T-helper 2 cell (primary cell): ENCODE measurements around the gene TEX13B.
"Not testable (repeated sequence)": the region's sequence is repeated elsewhere in the genome, so short reads cannot be mapped to it uniquely, and the experiment has no call there.

Experiments used
- DNase-seq, 5 experiments: peaks; one replicate each; pipeline versions ENCODE4 v3.0.0 to v3.0.0-alpha.2; 2012 to 2022
- total RNA-seq, 2 donors: gene quantifications; one replicate each; lab custom pipeline; 2026; lab: John Stamatoyannopoulos, UW

The TEX13B gene, protein sequence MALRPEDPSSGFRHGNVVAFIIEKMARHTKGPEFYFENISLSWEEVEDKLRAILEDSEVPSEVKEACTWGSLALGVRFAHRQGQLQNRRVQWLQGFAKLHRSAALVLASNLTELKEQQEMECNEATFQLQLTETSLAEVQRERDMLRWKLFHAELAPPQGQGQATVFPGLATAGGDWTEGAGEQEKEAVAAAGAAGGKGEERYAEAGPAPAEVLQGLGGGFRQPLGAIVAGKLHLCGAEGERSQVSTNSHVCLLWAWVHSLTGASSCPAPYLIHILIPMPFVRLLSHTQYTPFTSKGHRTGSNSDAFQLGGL
- total RNA-seq = 0 reads per million in 2 donors

DNA sequence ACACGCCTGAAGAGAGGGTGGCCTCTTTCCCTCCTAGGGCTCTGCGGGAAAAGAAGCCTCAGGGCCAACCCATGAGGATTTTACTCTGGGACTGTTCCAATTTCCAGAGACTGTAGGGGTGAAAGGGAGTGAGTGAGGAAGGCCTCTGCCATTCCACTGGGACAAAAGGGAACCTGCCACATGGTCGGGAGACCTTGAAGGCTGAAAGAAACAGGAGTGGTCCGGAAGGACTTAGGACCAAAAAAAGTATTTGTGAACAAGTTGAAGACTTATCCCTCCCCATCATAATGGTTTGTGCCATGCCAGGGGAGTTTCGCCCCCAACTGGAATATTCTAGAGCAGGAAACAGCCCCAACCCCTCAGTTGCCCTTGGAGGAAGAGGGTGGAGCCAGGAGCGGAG is at the start of gene TEX13B:
TSS of gene TEX13B (minus strand) at position 15 of the 400 bp plus-strand sequence. CDS start 243 bp downstream, outside the sequence.
- DNase-seq = no peak

DNA sequence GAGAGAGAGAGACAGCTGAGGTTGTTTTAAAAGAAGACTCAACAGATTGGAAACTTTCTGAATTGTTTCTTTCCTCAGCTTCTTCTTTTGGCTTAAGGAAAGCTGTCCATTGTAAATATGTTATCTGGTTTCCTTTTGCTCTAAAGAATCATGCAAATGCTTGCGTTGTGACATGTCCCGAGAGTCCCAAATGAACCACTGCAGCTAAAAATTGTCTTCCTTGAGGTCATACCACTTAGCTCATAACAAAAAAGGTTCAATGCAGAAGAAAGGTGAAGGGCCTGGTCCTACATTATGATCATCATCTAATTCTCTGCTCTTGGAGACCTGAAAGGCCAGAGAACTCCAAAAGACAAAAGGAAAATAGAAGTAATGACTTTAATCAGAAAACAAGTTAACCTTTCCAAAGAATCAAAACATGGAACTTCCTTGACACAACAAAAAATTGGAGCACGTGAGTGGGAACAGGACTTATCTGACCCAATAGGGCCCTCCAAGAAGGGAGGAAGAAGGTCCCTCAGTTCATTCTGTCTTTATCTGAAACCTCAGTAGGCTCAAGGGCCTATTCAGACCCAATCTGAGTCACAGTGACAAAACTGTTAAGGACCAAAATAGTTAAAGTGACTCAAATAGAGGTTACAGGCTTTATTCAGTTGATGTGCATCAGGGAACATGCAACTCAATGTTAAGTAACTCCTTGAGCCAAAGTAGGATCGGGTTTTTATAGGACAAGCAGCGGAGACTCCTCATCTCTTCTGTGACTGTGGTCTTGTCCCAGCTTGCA is 48.0 kb upstream of the TEX13B start:
- DNase-seq = no peak

DNA sequence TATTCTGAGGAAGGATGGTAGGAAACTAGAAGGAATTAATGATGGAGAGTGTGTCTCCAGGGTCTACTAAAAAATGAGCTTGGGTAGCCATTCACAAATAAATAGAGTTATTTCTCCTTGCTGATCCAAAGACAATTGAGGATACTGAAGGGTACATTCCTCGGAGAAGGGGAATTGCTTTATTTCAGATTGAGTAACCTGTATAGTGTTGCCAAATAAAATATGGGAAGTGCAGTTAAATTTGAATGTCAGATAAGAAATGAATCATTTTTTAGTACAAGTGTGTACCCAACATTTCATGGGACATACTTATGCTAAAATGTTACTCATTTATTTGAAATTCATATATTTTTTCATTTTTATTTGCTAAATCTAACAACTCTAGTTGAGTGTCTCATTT is 46.7 kb upstream of the TEX13B start:
- DNase-seq = no peak

DNA sequence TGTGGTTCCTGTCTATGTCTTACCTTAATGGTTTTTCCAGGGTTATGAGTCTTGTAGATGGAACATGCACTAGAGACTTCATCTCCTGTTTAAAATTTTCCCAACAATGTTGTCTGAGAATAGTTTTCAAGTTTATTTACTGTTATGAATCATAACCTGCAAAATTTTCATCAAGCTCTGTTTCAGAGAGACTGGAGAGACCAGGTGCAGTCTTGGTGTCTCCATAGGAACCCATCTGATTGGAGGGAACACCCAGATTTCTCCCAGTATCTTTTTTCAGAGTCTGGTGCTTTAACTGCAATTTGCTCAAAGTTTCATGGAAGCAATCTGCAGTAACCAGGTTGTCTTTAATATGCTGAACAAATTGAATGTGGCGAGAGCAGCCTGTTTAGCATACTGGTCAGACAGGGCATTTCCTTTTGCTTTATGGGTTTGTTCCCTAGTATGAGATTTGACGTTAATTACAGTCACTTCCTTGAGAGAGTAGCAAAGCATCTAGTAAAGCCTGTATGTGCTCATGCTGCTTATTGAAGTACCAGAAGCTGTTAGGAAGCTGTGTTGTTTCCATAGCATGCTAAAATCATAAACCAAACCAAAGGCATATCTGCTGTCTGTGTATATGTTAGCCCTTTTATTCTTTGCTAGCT is 43.9 kb upstream of the TEX13B start:
- DNase-seq = no peak

DNA sequence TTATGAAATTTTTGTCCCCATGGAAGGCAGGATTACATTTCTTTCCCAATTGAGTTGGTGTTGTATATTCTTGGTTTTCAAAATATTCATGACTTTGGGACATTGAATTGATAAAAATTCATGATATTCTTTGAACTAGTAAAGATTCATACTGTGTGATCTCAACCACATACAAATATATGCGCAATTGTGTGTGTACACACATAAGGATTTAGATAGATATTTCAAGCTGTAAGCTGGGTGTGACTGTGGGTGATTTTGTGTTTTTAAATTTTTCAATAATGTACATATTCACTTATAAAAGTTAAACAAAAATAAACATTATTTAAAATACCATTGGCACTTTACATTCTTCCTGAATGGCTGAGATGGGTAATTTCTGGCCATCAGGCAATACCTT is 43.2 kb upstream of the TEX13B start:
- DNase-seq = no peak

DNA sequence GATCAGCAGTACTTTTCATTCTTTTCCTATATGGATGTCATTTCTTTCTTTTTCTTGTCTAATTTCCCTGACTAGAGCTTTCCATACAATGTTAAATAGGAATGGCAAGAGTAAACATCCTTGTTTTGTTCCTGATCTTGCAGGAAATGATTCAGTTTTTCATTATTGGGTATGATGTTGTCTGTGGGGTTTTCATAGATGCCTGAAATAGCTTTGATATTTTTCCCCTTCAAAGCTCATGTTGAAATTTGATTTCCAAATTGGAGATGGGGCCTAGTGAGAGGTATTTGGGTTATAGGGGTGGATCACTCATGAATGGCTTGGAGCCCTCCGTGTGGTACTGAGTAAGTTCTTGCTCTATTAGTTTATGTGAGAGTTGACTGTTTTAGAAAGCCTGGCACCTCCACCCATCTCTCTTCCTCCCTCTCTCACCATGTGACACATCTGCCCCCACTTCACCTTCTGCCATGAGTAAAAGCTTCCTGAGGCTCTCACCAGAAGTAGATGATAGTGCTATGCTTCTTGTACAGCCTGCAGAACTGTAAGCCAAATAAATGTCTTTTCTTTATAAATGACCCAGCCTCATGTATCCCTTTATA is 40.4 kb upstream of the TEX13B start:
- peak in 1 of 5 experiments; percentile 9 for DNase-seq

DNA sequence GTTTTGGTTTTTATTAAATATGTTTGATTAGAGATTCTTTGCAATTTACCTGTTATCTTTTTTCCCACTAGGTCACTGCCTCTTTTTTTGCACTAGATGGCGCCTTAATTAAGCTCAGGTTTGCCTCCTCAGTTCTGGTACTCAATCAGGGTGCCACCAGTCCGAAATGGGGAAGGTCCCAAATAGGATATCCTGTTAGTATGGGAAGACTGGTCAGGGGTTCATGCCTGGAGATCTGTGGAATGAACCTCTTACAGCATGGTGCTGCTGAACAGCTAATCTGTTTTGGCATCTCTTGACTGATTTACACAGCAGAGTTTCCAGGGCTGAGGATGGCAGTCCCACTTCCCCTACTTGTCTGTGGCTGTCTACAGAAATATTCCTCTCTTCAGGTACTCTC is 38.5 kb upstream of the TEX13B start:
- peak in 1 of 5 experiments; percentile 34 for DNase-seq

DNA sequence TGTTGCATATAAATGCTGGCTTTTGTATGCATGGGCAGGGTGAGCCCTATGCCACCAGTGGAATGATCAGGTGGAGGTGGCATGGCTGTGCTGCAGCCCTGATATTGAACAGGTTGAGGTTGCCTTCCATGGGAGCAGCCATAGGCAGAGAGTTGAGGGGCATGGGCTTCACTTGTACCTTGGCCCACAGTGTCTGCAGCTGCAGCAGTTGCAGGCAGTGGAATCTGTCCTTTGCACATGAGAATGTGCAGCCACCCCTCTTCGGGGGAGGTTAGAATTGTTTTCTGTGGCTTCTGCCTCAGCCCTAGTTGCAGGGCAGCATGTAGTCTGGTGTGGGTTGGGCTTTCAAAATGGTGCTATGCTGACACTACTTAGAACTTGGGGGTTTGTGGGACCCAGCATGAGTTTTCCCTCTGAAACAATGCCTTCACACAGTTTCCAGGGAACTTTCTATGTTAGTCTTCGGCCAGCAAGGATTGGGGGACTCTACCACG is 37.3 kb upstream of the TEX13B start:
- peak in 1 of 5 experiments; percentile 35 for DNase-seq

DNA sequence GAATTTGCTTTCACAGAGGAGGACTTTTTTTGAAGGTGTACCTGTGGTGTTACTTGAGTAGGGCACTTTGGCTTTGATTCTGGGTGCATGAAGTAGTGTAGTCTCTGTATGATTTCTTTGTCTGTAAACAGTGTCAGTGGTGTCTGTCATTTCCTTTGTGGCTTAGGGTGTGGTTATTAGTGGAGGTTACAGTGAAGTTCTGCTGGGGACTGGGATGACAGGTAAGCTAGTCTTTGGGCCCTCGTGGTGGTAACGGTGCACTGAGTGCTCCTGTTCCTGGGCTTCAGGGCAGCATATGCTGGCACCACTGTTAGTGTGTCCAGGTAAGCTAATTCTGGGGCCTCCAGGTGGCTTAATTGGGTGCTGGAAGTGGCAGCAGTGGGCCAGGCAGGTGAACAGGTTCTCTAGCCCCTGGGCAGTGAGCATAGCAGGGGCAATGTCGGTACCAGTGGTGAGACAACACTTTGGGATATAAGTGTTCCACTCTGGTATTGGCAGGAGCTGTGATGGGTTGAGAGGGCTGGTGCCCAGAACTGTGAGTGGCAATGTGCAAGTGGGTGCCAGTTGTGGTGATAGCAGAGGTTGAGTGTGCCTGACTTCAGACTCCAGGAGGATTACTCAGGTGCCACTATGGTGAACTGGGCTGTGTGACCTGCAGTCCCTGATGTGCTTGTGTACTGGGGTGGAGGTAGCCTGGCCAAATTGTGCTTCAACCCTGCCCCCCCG is 36.6 kb upstream of the TEX13B start:
- DNase-seq = peak in 3 of 5 experiments; percentile 15 to 82 (median 69)

DNA sequence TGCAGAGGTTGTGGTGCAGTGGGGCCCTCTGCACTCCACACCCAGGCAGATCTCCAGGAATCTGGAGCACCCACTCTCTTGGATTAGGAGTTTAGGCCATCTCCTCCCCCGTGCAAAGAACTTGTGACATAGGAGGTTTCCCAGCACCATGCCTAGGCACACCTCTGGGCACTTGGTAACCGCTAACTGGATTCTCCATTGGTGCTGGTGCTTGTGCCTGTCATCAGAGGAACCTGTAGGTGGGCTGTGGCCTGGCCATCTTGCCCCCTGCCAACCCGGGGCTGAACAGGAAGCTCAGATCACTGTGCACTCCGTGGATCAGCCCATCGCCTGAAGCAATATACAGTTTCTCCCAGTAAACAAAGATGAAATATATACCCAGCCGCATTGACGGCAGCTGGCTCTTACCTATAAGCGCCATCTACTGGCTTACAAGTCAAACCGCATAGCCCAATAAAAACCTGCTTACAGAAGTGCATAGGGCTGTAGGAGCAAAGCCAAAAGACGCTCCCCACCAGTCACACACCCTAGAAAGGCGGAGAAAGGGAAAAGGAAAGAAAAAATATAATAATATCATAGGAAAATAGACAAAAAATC is 19.1 kb upstream of the TEX13B start:
- peak in 2 of 5 experiments; percentile 24 to 65 for DNase-seq

DNA sequence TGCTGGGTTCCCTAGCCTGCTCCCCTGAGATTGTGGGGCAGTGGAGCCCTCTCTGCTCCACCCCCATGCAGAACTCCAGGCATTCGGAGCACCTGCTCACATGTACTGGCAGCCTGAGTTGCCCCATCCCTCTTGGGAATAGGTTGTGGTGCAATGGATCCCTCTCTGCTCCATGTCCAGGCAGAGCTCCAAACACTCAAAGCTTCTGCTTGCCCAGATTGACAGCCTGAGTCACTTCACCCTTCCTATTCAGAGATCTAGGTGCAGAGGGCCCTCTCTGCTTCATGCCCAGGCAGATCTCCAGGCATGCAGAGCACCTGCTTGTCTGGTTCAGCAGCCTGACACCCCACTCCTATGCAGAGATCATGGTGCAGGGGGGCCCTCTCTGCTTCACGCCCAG is 18.6 kb upstream of the TEX13B start:
- no peak for DNase-seq

DNA sequence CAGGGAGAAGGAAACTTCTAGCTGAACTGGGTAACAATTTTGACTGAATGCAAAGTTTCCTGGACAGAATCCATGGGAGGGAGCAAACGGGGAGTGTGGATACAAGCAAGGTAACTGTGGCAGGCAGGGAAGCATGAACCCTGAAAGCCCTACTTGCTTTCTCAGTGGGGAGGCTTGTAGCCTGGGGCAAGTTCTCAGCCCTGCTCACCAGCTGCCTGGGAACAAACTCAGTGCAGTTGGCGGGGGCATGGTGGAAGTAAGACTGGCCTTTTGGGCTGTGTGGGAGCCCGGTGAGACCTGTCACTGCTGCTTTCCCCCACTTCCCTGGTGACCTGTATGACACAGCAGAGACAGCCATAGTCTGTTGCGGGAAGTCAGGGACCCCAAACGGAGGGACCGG is 14.0 kb upstream of the TEX13B start:
- no peak for DNase-seq

DNA sequence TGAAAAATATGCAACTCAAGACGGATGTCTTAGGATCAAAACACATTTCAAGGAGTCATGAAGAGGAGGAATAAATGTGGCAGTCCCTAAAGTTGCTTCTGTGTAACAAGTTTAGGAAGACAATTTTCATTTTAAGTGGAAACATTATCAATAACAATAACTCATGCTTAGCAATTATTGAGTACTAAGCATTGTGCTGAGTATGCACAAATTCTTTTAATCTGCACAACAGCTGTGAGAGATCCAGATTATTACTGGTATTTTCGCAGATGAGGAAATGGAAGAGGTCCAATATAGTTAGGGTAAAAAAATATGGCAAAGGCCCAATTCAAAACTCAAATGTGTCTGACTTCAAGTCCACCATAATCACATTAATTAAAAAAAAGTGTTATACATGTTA is 2.9 kb upstream of the TEX13B start:
- DNase-seq = no peak

DNA sequence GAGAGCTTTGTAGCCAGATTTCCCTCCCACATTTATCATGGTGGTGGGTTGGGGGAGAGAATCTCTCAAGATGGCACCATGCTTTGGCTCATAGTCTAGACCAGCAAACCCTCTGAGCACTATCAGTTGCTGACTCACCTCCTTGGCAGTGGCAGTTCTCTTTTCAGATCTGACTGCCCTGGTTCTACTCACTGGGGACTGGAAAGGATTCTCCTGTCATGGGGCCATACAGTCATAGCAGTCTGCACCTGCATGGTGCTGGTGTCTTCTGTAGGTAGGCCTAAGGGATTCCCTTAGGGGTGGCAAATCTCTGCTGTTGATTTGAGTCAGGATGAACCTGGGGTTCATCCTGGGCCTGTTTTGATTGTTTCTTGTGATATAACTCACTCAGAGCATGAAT is 2.6 kb downstream of the TEX13B start:
- no peak for DNase-seq

DNA sequence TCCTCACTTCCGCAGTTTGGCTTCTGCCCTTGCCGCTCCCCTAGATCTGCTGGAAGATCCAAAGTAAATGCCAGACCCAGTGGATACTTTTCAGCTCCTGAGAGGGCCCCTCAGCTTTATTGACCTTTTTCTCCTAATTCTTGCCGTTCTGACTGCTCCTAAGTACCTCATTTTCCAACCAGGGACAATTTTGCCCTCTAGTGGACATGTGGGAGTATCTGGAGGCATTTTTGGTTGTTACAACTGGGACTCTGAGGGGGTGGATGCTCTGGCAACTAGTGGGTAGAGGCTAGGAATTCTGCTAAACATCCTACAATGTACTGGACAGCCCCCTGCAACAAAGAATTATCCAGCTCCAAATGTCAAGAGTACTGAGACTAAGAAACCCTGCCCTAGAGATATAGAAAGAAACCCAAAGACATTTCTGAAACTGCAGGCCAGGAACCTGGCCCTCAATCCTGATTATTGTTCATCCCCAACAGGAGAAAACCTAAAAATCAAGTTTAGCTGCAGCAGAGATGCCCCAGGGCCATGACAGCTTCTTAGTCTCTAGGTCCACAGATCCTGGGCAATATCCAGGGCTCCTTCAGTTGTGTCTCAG is 3.4 kb downstream of the TEX13B start:
- no peak for DNase-seq

DNA sequence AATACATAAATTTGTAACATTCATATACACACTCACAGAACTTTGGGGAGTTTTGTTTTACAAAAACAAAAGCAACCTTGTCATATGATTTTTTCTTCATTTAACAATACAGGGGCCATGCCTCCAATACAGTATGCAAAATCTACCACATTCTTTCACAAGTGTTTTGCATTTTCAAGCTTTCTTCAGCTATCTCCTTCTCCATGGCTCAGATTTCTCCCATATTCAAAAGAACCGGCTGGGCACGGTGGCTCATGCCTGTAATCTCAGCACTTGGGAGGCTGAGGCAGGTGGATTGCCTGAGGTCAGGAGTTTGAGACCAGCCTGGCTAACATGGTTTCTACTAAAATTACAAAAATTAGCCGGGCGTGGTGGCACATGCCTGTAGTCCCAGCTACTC is 4.1 kb downstream of the TEX13B start:
- DNase-seq = no peak

DNA sequence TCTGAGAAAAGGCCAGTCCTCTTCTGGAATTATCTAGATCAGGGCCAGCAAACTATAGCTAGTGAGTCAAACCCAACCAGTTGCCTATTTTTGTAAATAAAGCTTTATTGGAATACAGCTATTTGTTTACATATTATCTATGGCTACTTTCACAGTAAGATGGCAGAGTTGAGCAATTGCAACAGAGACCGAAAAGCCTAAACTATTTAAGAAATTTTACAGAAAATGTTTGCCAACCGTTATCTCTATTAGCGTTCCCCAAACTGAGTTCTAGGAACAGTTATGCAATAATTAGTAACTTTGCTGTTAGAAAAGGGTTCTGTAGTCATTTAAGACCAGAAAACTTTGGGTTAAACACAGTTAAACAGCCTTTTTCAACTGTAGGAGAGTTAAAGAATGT is 10.5 kb downstream of the TEX13B start:
- DNase-seq = no peak

DNA sequence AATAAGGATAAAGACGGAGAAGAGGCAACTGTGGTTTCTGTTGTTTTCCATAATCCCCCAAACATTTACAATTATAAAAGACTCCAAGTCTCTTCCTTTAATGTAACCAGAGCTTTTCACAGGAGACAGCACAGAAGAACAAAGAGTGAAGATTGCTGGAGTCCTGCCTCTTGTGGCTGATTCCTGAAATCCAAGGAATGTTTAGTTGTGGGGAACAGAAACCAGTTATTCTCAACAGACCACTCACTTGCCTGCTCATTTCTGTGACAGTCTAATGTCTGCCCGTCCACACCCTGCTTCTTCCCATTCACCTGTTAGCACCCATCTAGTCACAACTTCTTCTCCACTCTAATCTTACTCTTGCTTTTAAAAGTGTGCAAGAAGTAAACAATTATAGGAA is 12.1 kb downstream of the TEX13B start:
- no peak for DNase-seq

DNA sequence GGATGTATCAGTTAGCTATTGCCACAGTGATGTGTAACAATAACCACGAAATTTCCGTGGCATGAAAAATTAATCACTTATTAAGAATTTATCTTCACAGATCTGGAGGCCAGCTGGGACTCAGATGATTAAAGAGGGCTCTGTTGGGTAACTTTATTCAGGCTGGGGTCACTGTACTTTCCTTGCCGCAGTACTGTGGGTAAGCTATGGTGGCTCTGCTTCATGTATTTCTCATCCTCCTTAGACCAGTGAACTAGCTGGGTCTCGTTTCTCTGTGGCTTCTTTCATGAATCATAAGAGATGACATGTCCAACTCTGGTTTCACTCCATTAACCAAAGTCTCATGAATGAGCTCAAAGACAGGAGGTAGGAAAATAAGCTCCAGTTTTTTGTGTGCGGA is 13.5 kb downstream of the TEX13B start:
- no peak for DNase-seq

DNA sequence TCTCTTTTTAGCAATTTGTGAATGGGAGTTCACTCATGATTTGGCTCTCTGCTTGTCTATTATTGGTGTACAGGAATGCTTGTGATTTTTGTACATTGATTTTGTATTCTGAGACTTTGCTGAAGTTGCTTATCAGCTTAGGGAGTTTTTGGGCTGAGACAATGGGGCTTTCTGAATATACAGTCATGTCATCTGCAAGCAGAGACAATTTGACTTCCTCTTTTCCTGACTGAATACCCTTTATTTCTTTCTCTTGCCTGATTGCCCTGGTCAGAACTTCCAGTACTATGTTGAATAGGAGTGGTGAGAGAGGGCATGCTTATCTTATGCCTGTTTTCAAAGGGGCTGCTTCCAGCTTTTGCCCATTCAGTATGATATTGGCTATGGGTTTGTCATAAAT is 26.8 kb downstream of the TEX13B start:
- DNase-seq = not testable (repeated sequence)

DNA sequence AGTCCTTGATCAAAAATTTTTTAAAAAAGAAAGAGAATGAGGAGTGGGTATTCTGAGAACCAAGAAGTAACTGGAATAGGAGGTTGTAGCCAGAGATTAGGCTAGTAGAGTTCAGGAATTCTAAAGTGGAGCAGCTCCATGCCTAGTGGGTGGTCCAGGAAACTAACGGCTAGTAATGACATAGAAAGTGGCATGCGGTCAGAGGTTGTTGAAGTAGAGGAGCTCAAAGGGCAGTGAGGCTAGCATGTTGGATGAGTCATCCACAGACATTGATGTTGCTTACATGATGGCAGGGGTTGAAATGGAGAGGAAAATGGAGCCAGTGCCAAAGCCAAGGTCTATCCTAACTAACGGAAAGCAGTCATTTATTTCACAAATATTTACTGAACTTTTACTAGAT is 42.1 kb downstream of the TEX13B start:
- DNase-seq = no peak

DNA sequence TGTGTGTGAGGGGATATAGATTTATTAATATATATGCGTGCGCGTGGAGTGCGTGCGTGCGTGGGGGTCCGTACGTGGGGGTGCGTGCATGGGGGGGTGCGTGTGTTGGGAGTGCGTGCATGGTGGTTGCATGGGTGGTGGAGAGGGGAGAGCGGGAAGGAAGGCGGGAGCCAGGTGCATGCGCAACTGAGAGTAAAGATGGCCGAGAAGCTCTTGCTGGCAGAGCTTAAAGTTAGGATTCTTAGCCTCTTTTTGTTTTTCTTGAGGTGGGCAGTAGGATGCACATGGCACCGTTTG is 45.8 kb downstream of the TEX13B start:
- no peak for DNase-seq
